Measurements from ENCODE around the gene HBG1. TPM values are rescaled to one million over a fixed set of nuclear protein-coding genes. Genes with fewer than 3 reads are reported as not detected.

The HBG1 gene
- total RNA-seq, 1 donor from 2014 or later, result not detected

DNA sequence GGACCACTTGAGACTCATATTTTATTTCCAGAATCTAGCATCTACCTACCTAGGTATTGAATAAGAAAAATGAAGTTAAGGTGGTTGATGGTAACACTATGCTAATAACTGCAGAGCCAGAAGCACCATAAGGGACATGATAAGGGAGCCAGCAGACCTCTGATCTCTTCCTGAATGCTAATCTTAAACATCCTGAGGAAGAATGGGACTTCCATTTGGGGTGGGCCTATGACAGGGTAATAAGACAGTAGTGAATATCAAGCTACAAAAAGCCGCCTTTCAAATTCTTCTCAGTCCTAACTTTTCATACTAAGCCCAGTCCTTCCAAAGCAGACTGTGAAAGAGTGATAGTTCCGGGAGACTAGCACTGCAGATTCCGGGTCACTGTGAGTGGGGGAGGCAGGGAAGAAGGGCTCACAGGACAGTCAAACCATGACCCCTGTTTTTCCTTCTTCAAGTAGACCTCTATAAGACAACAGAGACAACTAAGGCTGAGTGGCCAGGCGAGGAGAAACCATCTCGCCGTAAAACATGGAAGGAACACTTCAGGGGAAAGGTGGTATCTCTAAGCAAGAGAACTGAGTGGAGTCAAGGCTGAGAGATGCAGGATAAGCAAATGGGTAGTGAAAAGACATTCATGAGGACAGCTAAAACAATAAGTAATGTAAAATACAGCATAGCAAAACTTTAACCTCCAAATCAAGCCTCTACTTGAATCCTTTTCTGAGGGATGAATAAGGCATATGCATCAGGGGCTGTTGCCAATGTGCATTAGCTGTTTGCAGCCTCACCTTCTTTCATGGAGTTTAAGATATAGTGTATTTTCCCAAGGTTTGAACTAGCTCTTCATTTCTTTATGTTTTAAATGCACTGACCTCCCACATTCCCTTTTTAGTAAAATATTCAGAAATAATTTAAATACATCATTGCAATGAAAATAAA lies 24.8 kb downstream of the HBG1 start:
- H3K27me3 Mint-ChIP-seq, result no peaks in the 10 kb centered on the region
- TF ChIP-seq, protein P1, sequence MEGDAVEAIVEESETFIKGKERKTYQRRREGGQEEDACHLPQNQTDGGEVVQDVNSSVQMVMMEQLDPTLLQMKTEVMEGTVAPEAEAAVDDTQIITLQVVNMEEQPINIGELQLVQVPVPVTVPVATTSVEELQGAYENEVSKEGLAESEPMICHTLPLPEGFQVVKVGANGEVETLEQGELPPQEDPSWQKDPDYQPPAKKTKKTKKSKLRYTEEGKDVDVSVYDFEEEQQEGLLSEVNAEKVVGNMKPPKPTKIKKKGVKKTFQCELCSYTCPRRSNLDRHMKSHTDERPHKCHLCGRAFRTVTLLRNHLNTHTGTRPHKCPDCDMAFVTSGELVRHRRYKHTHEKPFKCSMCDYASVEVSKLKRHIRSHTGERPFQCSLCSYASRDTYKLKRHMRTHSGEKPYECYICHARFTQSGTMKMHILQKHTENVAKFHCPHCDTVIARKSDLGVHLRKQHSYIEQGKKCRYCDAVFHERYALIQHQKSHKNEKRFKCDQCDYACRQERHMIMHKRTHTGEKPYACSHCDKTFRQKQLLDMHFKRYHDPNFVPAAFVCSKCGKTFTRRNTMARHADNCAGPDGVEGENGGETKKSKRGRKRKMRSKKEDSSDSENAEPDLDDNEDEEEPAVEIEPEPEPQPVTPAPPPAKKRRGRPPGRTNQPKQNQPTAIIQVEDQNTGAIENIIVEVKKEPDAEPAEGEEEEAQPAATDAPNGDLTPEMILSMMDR (IDR thresholded peaks at IDR 0.05; ENCODE audit: unreplicated experiment), result no peak
- no peak for DNase-seq (ENCODE audit: low spot score, unreplicated experiment)
- no peak overlapping the region for H3K27ac Mint-ChIP-seq
- H3K4me3 Mint-ChIP-seq (ENCODE audit: low read depth), result no peak overlapping the region
- no peaks in the 10 kb centered on the region for H3K4me1 Mint-ChIP-seq (ENCODE audit: low read depth)
- H3K36me3 Mint-ChIP-seq (ENCODE audit: insufficient read depth), result no peaks in the 10 kb centered on the region
- peaks cover 5% of the 10 kb centered on the region for H3K9me3 Mint-ChIP-seq (ENCODE audit: low read depth)

DNA sequence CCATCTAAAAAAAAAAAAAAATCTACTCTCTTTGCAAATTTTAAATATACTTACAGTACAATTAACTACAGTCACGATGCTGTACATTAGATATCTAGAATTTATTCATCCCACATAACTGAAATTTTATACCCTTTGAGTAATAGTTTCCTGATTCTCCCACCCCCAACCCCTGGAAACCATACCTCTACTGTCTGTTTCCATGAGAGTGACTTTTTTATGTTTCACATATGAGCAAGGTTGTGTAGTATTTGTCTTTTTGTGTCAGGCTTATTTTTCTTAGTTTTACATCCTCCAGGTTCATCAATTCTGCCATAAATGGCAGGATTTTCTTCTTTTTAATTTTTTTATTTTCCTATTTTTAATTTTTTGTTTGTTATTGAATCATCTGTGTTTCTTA lies 26.0 kb downstream of the HBG1 start:
- Mint-ChIP-seq H3K27ac (no peak overlapping the region), H3K27me3 (no peaks in the 10 kb centered on the region)
- TF ChIP-seq, protein P1 (IDR thresholded peaks at IDR 0.05; ENCODE audit: unreplicated experiment), result no peak

DNA sequence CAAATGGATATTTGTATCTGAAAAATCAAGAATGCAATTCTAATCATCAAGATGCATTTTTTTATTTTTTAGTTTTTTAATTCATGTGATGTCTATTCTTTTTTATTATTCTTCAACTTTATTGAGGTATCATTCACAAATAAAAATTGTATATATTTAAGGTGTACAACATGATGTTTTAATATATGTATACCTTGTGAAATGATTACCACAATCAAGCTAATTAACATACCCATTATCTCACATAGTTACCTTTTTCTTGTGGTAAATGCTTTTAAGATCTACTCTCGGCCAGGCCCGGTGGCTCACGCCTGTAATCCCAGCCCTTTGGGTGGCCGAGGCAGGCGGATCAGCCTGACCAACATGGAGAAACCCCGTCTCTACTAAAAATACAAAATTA lies 26.5 kb downstream of the HBG1 start:
- Mint-ChIP-seq H3K27me3 (no peaks in the 10 kb centered on the region), H3K27ac (no peak overlapping the region), H3K36me3 (ENCODE audit: insufficient read depth) (no peaks in the 10 kb centered on the region), H3K4me3 (ENCODE audit: low read depth) (no peak overlapping the region), H3K4me1 (ENCODE audit: low read depth) (no peaks in the 10 kb centered on the region), H3K9me3 (ENCODE audit: low read depth) (peaks cover 13% of the 10 kb centered on the region)
- no peak for DNase-seq (ENCODE audit: low spot score, unreplicated experiment)
- TF ChIP-seq, protein P1 (IDR thresholded peaks at IDR 0.05; ENCODE audit: unreplicated experiment), result no peak

More for the DNA sequence above, 26.0 kb downstream of the HBG1 start:
- H3K36me3 Mint-ChIP-seq (ENCODE audit: insufficient read depth), result no peaks in the 10 kb centered on the region
- H3K4me1 Mint-ChIP-seq (ENCODE audit: low read depth), result no peaks in the 10 kb centered on the region
- no peak for DNase-seq (ENCODE audit: low spot score, unreplicated experiment)
- no peak overlapping the region for H3K4me3 Mint-ChIP-seq (ENCODE audit: low read depth)
- peaks cover 11% of the 10 kb centered on the region for H3K9me3 Mint-ChIP-seq (ENCODE audit: low read depth)

DNA sequence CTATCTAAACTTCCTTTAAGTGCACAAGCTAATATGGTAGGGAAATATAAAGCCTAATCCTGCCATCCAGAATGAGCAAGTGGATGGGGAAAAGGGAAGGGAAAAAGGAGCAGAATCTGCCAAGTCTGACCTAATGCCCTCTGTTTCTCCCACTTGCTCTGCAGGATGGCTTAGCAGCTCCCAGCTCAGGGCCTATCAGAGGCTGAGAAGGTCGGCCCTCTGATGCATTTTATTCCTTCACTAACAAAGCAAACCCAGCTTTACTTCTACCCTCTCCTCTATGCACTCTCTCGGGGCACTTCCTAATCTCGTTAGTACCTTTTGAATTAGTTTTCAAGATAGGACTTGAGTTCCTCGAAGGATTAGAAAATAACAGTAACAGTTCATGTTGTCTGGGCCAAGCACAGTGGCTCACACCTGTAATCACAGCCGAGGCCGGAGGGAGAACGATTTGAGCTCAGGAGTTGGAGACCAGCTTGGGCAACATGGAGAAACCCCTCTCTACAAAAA lies 39.2 kb downstream of the HBG1 start:
- no peaks in the 10 kb centered on the region for H3K27me3 Mint-ChIP-seq
- peaks cover 5% of the 10 kb centered on the region for H3K9me3 Mint-ChIP-seq (ENCODE audit: low read depth)
- no peak overlapping the region for H3K27ac Mint-ChIP-seq
- TF ChIP-seq, protein P1 (IDR thresholded peaks at IDR 0.05; ENCODE audit: unreplicated experiment), result no peak
- DNase-seq (ENCODE audit: low spot score, unreplicated experiment), result no peak
- H3K36me3 Mint-ChIP-seq (ENCODE audit: insufficient read depth), result no peaks in the 10 kb centered on the region
- no peaks in the 10 kb centered on the region for H3K4me1 Mint-ChIP-seq (ENCODE audit: low read depth)
- no peak overlapping the region for H3K4me3 Mint-ChIP-seq (ENCODE audit: low read depth)

DNA sequence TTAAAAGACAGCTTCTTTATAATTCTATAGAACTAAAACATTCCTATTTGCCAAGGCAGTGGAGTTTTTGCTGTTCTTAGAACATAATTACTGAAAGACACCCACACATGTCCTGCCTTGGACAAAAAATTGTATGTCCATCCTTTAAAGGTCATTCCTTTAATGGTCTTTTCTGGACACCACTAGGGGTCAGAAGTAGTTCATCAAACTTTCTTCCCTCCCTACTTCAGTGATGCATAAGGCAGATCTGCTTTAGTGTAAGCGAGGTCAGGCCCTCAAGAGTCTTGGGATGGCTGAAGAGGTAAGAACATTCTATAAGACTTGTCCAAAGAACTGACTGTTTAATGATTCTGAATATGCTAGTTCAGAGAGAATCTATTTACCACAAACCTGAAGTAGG lies 44.9 kb downstream of the HBG1 start:
- no peaks in the 10 kb centered on the region for H3K4me1 Mint-ChIP-seq (ENCODE audit: low read depth)
- DNase-seq (ENCODE audit: low spot score, unreplicated experiment), result no peak

More for the DNA sequence above, 44.9 kb downstream of the HBG1 start:
- no peaks in the 10 kb centered on the region for H3K36me3 Mint-ChIP-seq (ENCODE audit: insufficient read depth)
- H3K27me3 Mint-ChIP-seq, result no peaks in the 10 kb centered on the region
- TF ChIP-seq, protein P1 (IDR thresholded peaks at IDR 0.05; ENCODE audit: unreplicated experiment), result peak; percentile 66
- no peaks in the 10 kb centered on the region for H3K9me3 Mint-ChIP-seq (ENCODE audit: low read depth)
- H3K27ac Mint-ChIP-seq, result no peak overlapping the region
- H3K4me3 Mint-ChIP-seq (ENCODE audit: low read depth), result no peak overlapping the region

Data from progenitor cell of endocrine pancreas (in vitro differentiated cells).